Astrocyte (in vitro differentiated cells and primary cell): ENCODE measurements around the gene GRPEL2. TPM values are rescaled to one million over a fixed set of nuclear protein-coding genes. Genes with fewer than 3 reads are reported as not detected.
A peak's percentile ranks its signal among the peaks of the same experiment; 100 is the strongest.

Source experiments
- DNase-seq: peaks from one replicate; pipeline ENCODE4 v3.0.0-alpha.2; 2010; ENCODE audit warnings: low read depth
- FAIRE-seq: peaks from 2 replicates; lab custom pipeline; 2011; peaks lifted over from hg19 to GRCh38; lab: Jason Lieb, UNC
- H2AFZ ChIP-seq: 2 replicates; pipeline ENCODE4 v1.6.0; 2012; ENCODE audit warnings: low read depth, low read length, inconsistent platforms
- H3K27ac ChIP-seq: 2 replicates; pipeline ENCODE4 v1.5.1; 2011; ENCODE audit warnings: low read depth, low read length, inconsistent platforms
- H3K27me3 ChIP-seq: 2 replicates; pipeline ENCODE4 v1.6.0; 2011; ENCODE audit warnings: low read length, inconsistent platforms; ENCODE audit not compliant: insufficient read depth
- H3K36me3 ChIP-seq: 2 replicates; pipeline ENCODE4 v1.5.1; 2011; ENCODE audit warnings: low read length, inconsistent platforms; ENCODE audit not compliant: insufficient read depth
- H3K4me1 ChIP-seq: 2 replicates; pipeline ENCODE4 v1.5.1; 2011; ENCODE audit warnings: low read length, inconsistent platforms; ENCODE audit not compliant: insufficient read depth
- H3K4me2 ChIP-seq: 2 replicates; pipeline ENCODE4 v1.6.0; 2012; ENCODE audit warnings: low read length, inconsistent platforms
- H3K4me3 ChIP-seq: 2 replicates; pipeline ENCODE4 v1.5.1; 2011; ENCODE audit warnings: low read depth, mild to moderate bottlenecking, low read length, inconsistent platforms; ENCODE audit not compliant: insufficient read depth
- H3K79me2 ChIP-seq: 2 replicates; pipeline ENCODE4 v1.6.0; 2012; ENCODE audit warnings: mild to moderate bottlenecking, low read length, inconsistent platforms; ENCODE audit not compliant: insufficient read depth
- H3K9ac ChIP-seq: 2 replicates; pipeline ENCODE4 v1.6.0; 2012; ENCODE audit warnings: mild to moderate bottlenecking, low read length, inconsistent platforms
- H3K9me3 ChIP-seq: 2 replicates; pipeline ENCODE4 v1.5.1; 2012; ENCODE audit warnings: low read depth, mild to moderate bottlenecking, low read length, inconsistent platforms; ENCODE audit not compliant: insufficient read depth
- H4K20me1 ChIP-seq: 2 replicates; pipeline ENCODE4 v1.6.0; 2012; ENCODE audit warnings: low read length, inconsistent platforms; ENCODE audit not compliant: insufficient read depth
- H3K27ac Mint-ChIP-seq: one replicate; pipeline ENCODE4 v1.8.0; 2021; ENCODE audit warnings: mild to moderate bottlenecking, mixed read lengths; ENCODE audit not compliant: unreplicated experiment
- H3K27me3 Mint-ChIP-seq: one replicate; pipeline ENCODE4 v1.8.0; 2021; ENCODE audit warnings: low read depth, mixed read lengths; ENCODE audit not compliant: unreplicated experiment
- H3K36me3 Mint-ChIP-seq: one replicate; pipeline ENCODE4 v1.8.0; 2021; ENCODE audit warnings: low read depth, mixed read lengths; ENCODE audit not compliant: unreplicated experiment
- H3K4me1 Mint-ChIP-seq: one replicate; pipeline ENCODE4 v1.8.0; 2021; ENCODE audit warnings: low read depth, mixed read lengths; ENCODE audit not compliant: unreplicated experiment
- H3K4me3 Mint-ChIP-seq: one replicate; pipeline ENCODE4 v1.8.0; 2021; ENCODE audit warnings: mild to moderate bottlenecking, moderate library complexity, mixed read lengths; ENCODE audit not compliant: unreplicated experiment
- H3K9me3 Mint-ChIP-seq: one replicate; pipeline ENCODE4 v1.8.0; 2021; ENCODE audit warnings: mild to moderate bottlenecking, mixed read lengths; ENCODE audit not compliant: unreplicated experiment
- CTCF ChIP-seq: IDR thresholded peaks from 2 replicates; pipeline ENCODE4 v1.5.1; 2011; ENCODE audit warnings: low read depth, mild to moderate bottlenecking, inconsistent platforms, low read length, moderate library complexity; ENCODE audit not compliant: insufficient read depth
- EZH2 ChIP-seq: IDR thresholded peaks from 2 replicates; pipeline ENCODE4 v1.6.1; 2012; ENCODE audit warnings: mild to moderate bottlenecking, low read length, inconsistent platforms; ENCODE audit not compliant: insufficient read depth
- total RNA-seq: library from RNA; stranded (reverse); gene quantifications from 2 replicates; pipeline ENCODE4 v1.2.1, GENCODE V29; 2021

Gene GRPEL2
- total RNA-seq, 1 donor from 2014 or later = 26.0 TPM

GRCh38 chr5:149382517-149383220, 37.4 kb downstream of the GRPEL2 start:
- Mint-ChIP-seq H3K27me3 (peaks cover 1% of the 10 kb centered on the region), H3K9me3 (no peaks in the 10 kb centered on the region), H3K4me3 (no peak overlapping the region), H3K27ac (no peak overlapping the region), H3K36me3 (peaks cover 2% of the 10 kb centered on the region), H3K4me1 (peaks cover 38% of the 10 kb centered on the region)
- FAIRE-seq (no peak), DNase-seq (no peak)
- Histone ChIP-seq H3K79me2 (no peaks in the 10 kb centered on the region), H3K27ac (no peak overlapping the region), H3K9me3 (no peaks in the 10 kb centered on the region), H3K4me2 (no peak overlapping the region), H3K4me1 (peaks cover 10% of the 10 kb centered on the region), H2AFZ (no peak overlapping the region), H3K4me3 (no peak overlapping the region), H3K9ac (peak overlapping the region; percentile 22), H4K20me1 (no peaks in the 10 kb centered on the region), H3K36me3 (no peaks in the 10 kb centered on the region), H3K27me3 (no peaks in the 10 kb centered on the region)
- TF ChIP-seq EZH2 (no peak), CTCF (no peak)

- H3K4me2 ChIP-seq = no peak overlapping the region
Measured at GRCh38 chr5:149383399-149383798, 38.1 kb downstream of the GRPEL2 start.

More at GRCh38 chr5:149383399-149383798, 38.1 kb downstream of the GRPEL2 start:
- Histone ChIP-seq H3K79me2 (no peaks in the 10 kb centered on the region), H3K9me3 (no peaks in the 10 kb centered on the region), H3K4me3 (no peak overlapping the region), H4K20me1 (no peaks in the 10 kb centered on the region), H3K27me3 (no peaks in the 10 kb centered on the region), H3K4me1 (peaks cover 16% of the 10 kb centered on the region), H3K36me3 (no peaks in the 10 kb centered on the region), H3K9ac (no peak overlapping the region), H2AFZ (peak overlapping the region; percentile 8), H3K27ac (no peak overlapping the region)
- Mint-ChIP-seq H3K27ac (no peak overlapping the region), H3K27me3 (peaks cover 1% of the 10 kb centered on the region), H3K4me3 (no peak overlapping the region), H3K9me3 (no peaks in the 10 kb centered on the region), H3K4me1 (peaks cover 45% of the 10 kb centered on the region), H3K36me3 (no peaks in the 10 kb centered on the region)
- TF ChIP-seq CTCF (no peak), EZH2 (no peak)
- FAIRE-seq = no peak
- DNase-seq = no peak
